Measurements from ENCODE around the gene TRIM2.

DNA sequence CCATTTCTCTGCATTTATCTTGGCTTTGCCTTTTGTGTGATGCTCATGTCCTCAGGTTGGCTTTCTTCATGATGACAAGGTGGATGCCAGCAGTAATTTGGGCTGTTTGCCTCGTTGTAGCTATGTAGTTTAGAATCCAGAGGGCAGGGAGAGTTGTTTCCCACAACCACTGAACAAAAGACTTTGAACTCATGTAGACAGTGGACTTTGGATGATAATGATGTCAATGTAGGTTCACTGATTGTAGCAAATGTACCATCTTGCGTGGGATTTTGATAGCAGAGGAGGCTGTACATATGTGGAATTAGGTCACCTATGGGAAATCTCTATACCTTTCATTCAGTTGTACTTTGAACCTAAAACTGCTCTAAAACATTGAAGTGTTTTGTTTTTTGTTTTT lies 181.5 kb downstream of the TRIM2 start:
- TF ChIP-seq CTCF (IDR thresholded peaks at IDR 0.05) (no peak), POLR2A (IDR thresholded peaks at IDR 0.05) (no peak)

All from adrenal gland (tissue), 5 donors.